AG09309 (cell line): Measurements from ENCODE around the gene IFT22.
"Not testable (repeated sequence)": the region's sequence is repeated elsewhere in the genome, so short reads cannot be mapped to it uniquely, and the experiment has no call there.

Experiments used
- DNase-seq: peaks from one replicate; pipeline ENCODE4 v3.0.0-alpha.2; 2010; ENCODE audit warnings: low read depth
- H3K4me3 ChIP-seq: 2 replicates; pipeline ENCODE4 v1.5.1; 2011; ENCODE audit warnings: mild to moderate bottlenecking, low read depth, low read length, moderate library complexity; ENCODE audit not compliant: control insufficient read depth
- TF ChIP-seq, protein P1 (sequence below): IDR thresholded peaks from 2 replicates; pipeline ENCODE4 v1.5.1; 2011; ENCODE audit warnings: mild to moderate bottlenecking, low read depth, low read length, inconsistent platforms; ENCODE audit not compliant: insufficient read depth, control insufficient read depth; ENCODE audit errors: missing control alignments

The IFT22 gene

GRCh38 chr7:101363196-101363733 lies 41.7 kb upstream of the IFT22 start:
- peak overlapping the region; percentile 48 for H3K4me3 ChIP-seq
- TF ChIP-seq, protein P1, sequence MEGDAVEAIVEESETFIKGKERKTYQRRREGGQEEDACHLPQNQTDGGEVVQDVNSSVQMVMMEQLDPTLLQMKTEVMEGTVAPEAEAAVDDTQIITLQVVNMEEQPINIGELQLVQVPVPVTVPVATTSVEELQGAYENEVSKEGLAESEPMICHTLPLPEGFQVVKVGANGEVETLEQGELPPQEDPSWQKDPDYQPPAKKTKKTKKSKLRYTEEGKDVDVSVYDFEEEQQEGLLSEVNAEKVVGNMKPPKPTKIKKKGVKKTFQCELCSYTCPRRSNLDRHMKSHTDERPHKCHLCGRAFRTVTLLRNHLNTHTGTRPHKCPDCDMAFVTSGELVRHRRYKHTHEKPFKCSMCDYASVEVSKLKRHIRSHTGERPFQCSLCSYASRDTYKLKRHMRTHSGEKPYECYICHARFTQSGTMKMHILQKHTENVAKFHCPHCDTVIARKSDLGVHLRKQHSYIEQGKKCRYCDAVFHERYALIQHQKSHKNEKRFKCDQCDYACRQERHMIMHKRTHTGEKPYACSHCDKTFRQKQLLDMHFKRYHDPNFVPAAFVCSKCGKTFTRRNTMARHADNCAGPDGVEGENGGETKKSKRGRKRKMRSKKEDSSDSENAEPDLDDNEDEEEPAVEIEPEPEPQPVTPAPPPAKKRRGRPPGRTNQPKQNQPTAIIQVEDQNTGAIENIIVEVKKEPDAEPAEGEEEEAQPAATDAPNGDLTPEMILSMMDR: no peak

DNA sequence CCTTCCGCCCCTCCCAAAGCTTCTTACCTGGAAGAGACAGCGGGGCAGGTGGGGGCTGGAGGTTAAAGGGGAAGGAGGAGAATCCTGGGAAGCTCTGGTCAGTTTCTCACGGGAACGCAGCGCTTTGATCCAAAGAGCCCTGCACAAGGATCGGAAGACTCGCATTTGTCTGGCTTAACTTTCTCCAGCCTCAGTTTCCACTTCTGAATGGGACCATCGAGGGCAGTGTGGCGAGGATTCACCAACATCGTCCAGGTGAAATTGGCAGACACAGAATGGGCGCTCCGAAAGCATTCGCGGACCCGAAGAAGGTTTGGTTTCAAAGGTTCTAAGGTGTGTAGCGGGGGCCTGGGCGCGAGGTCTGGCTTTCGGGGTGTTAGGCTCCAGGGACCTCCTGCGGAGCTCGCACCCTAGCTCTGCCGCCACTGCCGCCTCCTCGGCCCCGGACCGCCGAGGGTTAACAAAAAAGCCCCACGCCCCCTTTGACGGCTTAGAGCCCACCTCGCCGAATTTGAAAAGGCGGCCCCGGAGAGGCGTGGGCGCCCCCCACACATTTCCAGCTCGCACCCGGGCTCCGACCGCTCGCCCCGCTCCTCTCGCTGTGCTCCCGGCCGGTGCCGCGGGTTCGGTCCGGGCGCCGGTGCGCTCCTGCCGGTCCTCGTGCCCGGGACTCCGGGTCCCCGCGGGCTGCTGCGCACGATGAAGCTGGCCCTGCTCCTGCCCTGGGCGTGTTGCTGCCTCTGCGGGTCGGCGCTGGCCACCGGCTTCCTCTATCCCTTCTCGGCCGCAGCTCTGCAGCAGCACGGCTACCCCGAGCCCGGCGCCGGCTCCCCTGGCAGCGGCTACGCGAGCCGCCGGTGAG lies 41.0 kb upstream of the IFT22 start, which contains the start of gene COL26A1:
COL26A1 (plus strand) TSS at position 542 of the 862 bp plus-strand sequence; CDS start at position 700, 158 bp downstream.
- peak within 1 kb of the TSS; percentile 48 for H3K4me3 ChIP-seq
- TF ChIP-seq, protein P1: no peak
- no peak for DNase-seq

More at GRCh38 chr7:101363196-101363733, 41.7 kb upstream of the IFT22 start:
- no peak for DNase-seq

DNA sequence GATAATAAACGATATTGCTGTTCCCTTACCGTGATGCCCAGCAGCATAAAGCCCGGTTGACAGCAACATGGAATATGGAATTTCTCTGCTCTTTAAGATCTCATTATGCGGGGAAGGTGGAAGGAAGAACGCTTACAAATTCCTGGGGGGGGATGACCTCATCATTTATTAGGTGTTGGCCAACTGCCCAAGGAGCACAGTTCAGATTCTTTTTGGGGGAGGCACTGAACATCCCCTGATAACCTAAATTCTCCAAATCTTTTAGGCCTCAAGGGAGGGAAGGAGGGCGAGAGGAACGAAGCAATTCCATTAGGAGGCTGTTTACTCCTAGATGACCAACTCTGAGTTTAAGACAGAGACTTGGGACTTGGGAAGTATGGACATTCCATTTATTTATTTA lies 35.8 kb upstream of the IFT22 start:
- TF ChIP-seq, protein P1: no peak
- no peak overlapping the region for H3K4me3 ChIP-seq
- DNase-seq: no peak

- no peak for DNase-seq
- no peak overlapping the region for H3K4me3 ChIP-seq
- TF ChIP-seq, protein P1: no peak
These were observed 31.3 kb upstream of the IFT22 start for GRCh38 chr7:101352920-101353308.

- H3K4me3 ChIP-seq, DNase-seq: not testable (repeated sequence)
These were observed 27.7 kb upstream of the IFT22 start for GRCh38 chr7:101349300-101349699.

- not testable (repeated sequence) for H3K4me3 ChIP-seq, DNase-seq
These were observed 26.9 kb upstream of the IFT22 start for GRCh38 chr7:101348456-101349067.

GRCh38 chr7:101347477-101347876 lies 25.9 kb upstream of the IFT22 start:
- H3K4me3 ChIP-seq: no peak overlapping the region
- TF ChIP-seq, protein P1: no peak
- DNase-seq: no peak
